Heart left ventricle (tissue), 16 donors: ENCODE data around the gene TNIK. TPM values are rescaled to one million over a fixed set of nuclear protein-coding genes. Genes with fewer than 3 reads are reported as not detected.

Experiments used
- ATAC-seq, 4 donors: fragments of 200-7000 bp; cut with Tn5 transposase; one replicate each; pipeline ENCODE4 v1.9.1; 2020 to 2022; ENCODE audit warnings: moderate library complexity in 4 of 4, mild to moderate bottlenecking in 3 of 4, moderate number of reproducible peaks in 1 of 4
- DNase-seq, 5 donors: peaks; one replicate each; pipeline ENCODE4 v3.0.0-alpha.2; 2020
- H3K27ac ChIP-seq, 12 donors: fragments of 200-600 bp; sonication (generic) in 4 of 12; one replicate each; pipeline versions ENCODE4 v1.5.0 to v1.8.0; 2016 to 2022; ENCODE audit warnings: mild to moderate bottlenecking in 2 of 12
- H3K27me3 ChIP-seq, 9 donors: fragments of 200-600 bp; sonication (generic) in 2 of 9; one replicate each; pipeline versions ENCODE4 v1.5.1 to v1.8.0; 2016 to 2022; ENCODE audit warnings: mild to moderate bottlenecking in 3 of 9
- H3K36me3 ChIP-seq, 9 donors: fragments of 200-600 bp; sonication (generic) in 2 of 9; one replicate each; pipeline versions ENCODE4 v1.5.0 to v1.8.0; 2018 to 2022; ENCODE audit warnings: mild to moderate bottlenecking in 2 of 9
- H3K4me1 ChIP-seq, 12 donors: fragments of 200-600 bp; sonication (generic) in 4 of 12; one replicate each; pipeline versions ENCODE4 v1.5.0 to v1.8.0; 2016 to 2022; ENCODE audit warnings: mild to moderate bottlenecking in 3 of 12
- H3K4me3 ChIP-seq, 12 donors: fragments of 200-600 bp; sonication (generic) in 4 of 12; one replicate each; pipeline versions ENCODE4 v1.5.0 to v1.8.0; 2017 to 2022; ENCODE audit warnings: mild to moderate bottlenecking in 9 of 12, moderate library complexity in 4 of 12
- H3K9me3 ChIP-seq, 12 donors: fragments of 200-600 bp; sonication (generic) in 4 of 12; one replicate each; pipeline versions ENCODE4 v1.5.0 to v1.8.0; 2016 to 2022; ENCODE audit warnings: mild to moderate bottlenecking in 1 of 12
- POLR2A ChIP-seq, 2 donors: fragments of 450-650 bp; IDR thresholded peaks; one replicate each; pipeline ENCODE4 v1.6.1; 2017; ENCODE audit warnings: antibody characterized with exemption in 2 of 2, mild to moderate bottlenecking in 2 of 2, moderate library complexity in 2 of 2
- WGBS, 4 donors: extraction: QIAGEN DNeasy Blood & Tissue Kit in 2 of 4; methylation state at CpG; one replicate each; pipeline versions ENCODE4 v1.1.5 to v1.1.7; 2013 to 2018; 5-methylcytosine and 5-hydroxymethylcytosine counted together
- intact Hi-C, 10 donors: fragments of 100-400 bp; cut with DNase I; formaldehyde crosslinking; loops; one replicate each; pipeline versions ENCODE4 v1.11.1 to v1.14.2; 2022
- polyA plus RNA-seq, 2 donors: library from polyadenylated mRNA; stranded (reverse); fragments of 200-250 nt; gene quantifications; one replicate each; pipeline ENCODE4 v1.2.3, GENCODE V29; 2013
- total RNA-seq, 9 donors: library from RNA; depleted of rRNA in 2 of 9; stranded (reverse); fragments of >200 nt in 2 of 9; fragmentation: NEBNext Ultra II Directional in 3 of 9; extraction: Animal tissue kit (Norgen Biotek cat#: 25700) in 3 of 9; gene quantifications; one replicate each; pipeline versions ENCODE4 v1.1.0 to v1.2.4, GENCODE V29; 2016 to 2023
- TF ChIP-seq, protein P1 (sequence below), 12 donors: fragments of 200-600 bp; sonication (generic) in 4 of 12; IDR thresholded peaks; one replicate each; pipeline versions ENCODE4 v1.5.0 to v1.8.0; 2018 to 2022; ENCODE audit warnings: antibody characterized with exemption in 12 of 12, mild to moderate bottlenecking in 5 of 12
- donor health status: ischemic (EF 13 %, LVEDD 7.1; RV severe dilation, severe dysfunction).
- donor health status: healthy with polysubstance abuse.
- donor health status: DM: no; HTN: yes; CAD: no.
- donor health status: DM: no; HTN: no; CAD: no.
- donor health status: ischemic (EF 25% LVEDD 6.9; RV normal size, moderate dysfunction).
- donor health status: ischemic (EF 25% LVEDD 5.7; RV mildly dilated, moderate dysfunction).
- donor health status: healthy.
- donor health status: DM: yes; HTN: yes; CAD: no.
- donor health status: ischemic (EF 35%, LVEDD 5.7; RV mildly dilated, moderate dysfunction).
- donor health status: nonischemic (EF 11% LVEDD 7.7; RV severe dilation, severe dysfunction).
- donor health status: DM: yes; HTN: yes; CAD: no.
- donor health status: PGD.
- donor health status: ischemic (EF 29% LVEDD 5.4; RV normal size, mild dysfunction).
- donor health status: nonischemic (EF 23%, LVEDD 6.1; RV moderate dilation, normal function).

TNIK gene
- total and polyA plus RNA-seq, 11 donors, result 12.3 to 51.6 (median 32.4) TPM

DNA sequence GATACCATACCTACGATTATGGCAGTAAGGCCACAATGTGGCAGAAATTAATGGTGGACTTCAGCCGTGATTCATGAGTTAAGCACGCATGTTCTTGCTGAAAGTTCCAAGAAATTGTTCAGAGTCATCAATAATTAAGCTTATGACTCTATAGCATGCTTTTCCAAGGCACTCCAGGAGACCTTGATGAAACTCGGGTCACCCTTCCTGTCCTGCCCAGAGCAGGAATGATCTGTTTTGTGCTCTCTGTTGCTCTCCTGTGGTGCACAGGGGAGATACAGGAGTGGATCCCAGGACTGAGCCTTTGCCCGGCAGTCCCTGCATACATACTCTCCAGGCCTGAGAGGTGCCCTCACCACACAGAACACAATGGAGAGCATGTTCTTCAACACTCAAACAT lies 292.1 kb downstream of the TNIK start:
- Histone ChIP-seq H3K9me3 (peaks cover 0 to 7% (median 3%) of the 10 kb centered on the region in 12 donors), H3K27me3 (no peaks in the 10 kb centered on the region), H3K27ac (no peak overlapping the region), H3K4me3 (no peak overlapping the region), H3K4me1 (no peaks in the 10 kb centered on the region), H3K36me3 (peaks cover 0 to 31% (median 7%) of the 10 kb centered on the region in 9 donors)
- 62 to 72% (median 66%) methylated on average over 5 of the region's 5 CpGs for WGBS, 4 donors
- intact Hi-C loops, result loop anchor here in 4 of 10 donors (10.0 kb wide), 4 partner anchors 297 to 623 kb away; partner anchors contain the start of gene TNIK (in 1 of the 4)
- ATAC-seq (peak; percentile 53 to 89 (median 86)), DNase-seq (no peak)
- TF ChIP-seq POLR2A (IDR thresholded peaks at IDR 0.05), result no peak
- TF ChIP-seq, protein P1, sequence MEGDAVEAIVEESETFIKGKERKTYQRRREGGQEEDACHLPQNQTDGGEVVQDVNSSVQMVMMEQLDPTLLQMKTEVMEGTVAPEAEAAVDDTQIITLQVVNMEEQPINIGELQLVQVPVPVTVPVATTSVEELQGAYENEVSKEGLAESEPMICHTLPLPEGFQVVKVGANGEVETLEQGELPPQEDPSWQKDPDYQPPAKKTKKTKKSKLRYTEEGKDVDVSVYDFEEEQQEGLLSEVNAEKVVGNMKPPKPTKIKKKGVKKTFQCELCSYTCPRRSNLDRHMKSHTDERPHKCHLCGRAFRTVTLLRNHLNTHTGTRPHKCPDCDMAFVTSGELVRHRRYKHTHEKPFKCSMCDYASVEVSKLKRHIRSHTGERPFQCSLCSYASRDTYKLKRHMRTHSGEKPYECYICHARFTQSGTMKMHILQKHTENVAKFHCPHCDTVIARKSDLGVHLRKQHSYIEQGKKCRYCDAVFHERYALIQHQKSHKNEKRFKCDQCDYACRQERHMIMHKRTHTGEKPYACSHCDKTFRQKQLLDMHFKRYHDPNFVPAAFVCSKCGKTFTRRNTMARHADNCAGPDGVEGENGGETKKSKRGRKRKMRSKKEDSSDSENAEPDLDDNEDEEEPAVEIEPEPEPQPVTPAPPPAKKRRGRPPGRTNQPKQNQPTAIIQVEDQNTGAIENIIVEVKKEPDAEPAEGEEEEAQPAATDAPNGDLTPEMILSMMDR (IDR thresholded peaks at IDR 0.05), result peak in 9 of 12 donors; percentile 6 to 50 (median 25)

DNA sequence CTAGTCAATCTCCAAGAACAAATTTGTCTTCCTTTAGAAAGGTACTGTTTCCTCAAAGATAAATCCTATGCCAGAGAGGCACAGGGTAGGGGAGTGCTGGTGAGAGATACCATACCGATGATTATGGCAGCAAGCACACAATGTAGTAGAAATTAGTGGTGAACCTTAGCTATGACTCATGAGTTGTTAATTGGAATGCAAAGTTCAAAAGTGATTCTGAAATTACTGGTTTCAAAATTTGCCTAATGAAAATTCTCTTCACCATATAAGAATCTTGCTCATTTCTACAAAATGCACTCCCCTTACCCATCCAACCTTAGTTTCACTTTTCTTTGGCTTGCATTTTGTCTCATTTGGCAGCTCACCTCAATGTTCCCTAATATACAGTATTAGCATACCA lies 294.2 kb downstream of the TNIK start:
- Histone ChIP-seq H3K27ac (no peak overlapping the region), H3K4me1 (no peaks in the 10 kb centered on the region), H3K4me3 (no peak overlapping the region), H3K27me3 (no peaks in the 10 kb centered on the region), H3K36me3 (peaks cover 0 to 40% (median 7%) of the 10 kb centered on the region in 9 donors), H3K9me3 (peaks cover 0 to 14% (median 9%) of the 10 kb centered on the region in 12 donors)
- WGBS, 4 donors, result 78 to 100% (median 88%) methylated on average over 1 of the region's 1 CpG
- TF ChIP-seq, protein P1 (IDR thresholded peaks at IDR 0.05), result no peak
- no peak for TF ChIP-seq POLR2A (IDR thresholded peaks at IDR 0.05)
- intact Hi-C loops, result loop anchor here in 4 of 10 donors (10.0 kb wide), 4 partner anchors 299 to 621 kb away; partner anchors contain the start of gene TNIK (in 1 of the 4)
- ATAC-seq, result no peak
- no peak for DNase-seq

DNA sequence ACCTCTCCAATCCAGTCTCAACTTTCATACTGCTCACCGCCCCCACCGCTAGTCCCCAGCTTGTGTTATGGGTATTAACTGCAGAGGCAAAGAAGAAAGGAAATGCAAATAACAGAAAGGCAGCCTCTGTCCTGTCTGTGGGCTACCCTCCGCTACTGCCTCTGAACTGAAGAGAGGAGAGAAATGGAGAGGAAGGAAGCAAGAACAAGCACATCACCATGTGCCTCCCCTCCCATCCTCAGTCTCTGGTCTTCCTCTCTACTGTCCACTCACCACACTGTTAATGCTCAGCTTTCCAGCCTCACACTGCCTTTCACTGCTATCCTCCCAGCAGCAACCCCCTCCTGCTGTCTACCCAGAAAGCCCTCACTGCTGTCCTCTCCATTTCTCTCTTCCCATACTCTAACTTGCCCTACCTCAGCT lies 294.7 kb downstream of the TNIK start:
- ATAC-seq (no peak), DNase-seq (no peak)
- TF ChIP-seq, protein P1 (IDR thresholded peaks at IDR 0.05), result no peak
- TF ChIP-seq POLR2A (IDR thresholded peaks at IDR 0.05), result no peak
- Histone ChIP-seq H3K9me3 (peaks cover 0 to 14% (median 9%) of the 10 kb centered on the region in 12 donors), H3K36me3 (peaks cover 0 to 43% (median 7%) of the 10 kb centered on the region in 9 donors), H3K27ac (no peak overlapping the region), H3K4me3 (no peak overlapping the region), H3K4me1 (no peaks in the 10 kb centered on the region), H3K27me3 (no peaks in the 10 kb centered on the region)
- intact Hi-C loops, result loop anchor here in 4 of 10 donors (10.0 kb wide), 4 partner anchors 299 to 621 kb away; partner anchors contain the start of gene TNIK (in 1 of the 4)
- WGBS, 4 donors, result 86 to 91% (median 89%) methylated on average over 3 of the region's 3 CpGs

DNA sequence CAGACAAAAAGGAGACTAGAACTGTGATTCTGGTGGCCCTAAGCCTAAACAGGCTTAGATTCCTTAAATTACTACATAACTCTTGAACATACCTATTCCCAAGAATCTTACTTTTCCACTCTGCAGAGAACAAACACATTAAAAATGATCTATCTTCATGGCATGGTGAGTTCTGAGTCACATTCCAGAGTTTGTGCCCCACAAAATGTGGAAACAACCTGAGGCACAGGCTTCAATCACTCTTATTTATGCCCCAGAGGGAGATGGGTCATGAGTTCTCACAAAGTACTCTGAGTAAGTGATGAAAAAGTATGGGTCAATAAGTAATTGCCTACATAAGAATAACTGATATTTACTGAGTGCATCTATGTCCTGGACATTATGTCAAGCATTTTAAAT lies 296.1 kb downstream of the TNIK start:
- no peak for TF ChIP-seq POLR2A (IDR thresholded peaks at IDR 0.05)
- TF ChIP-seq, protein P1 (IDR thresholded peaks at IDR 0.05), result no peak
- Histone ChIP-seq H3K9me3 (peaks cover 0 to 14% (median 9%) of the 10 kb centered on the region in 12 donors), H3K27ac (no peak overlapping the region), H3K36me3 (peaks cover 0 to 58% (median 9%) of the 10 kb centered on the region in 9 donors), H3K4me3 (no peak overlapping the region), H3K4me1 (no peaks in the 10 kb centered on the region), H3K27me3 (no peaks in the 10 kb centered on the region)
- no peak for DNase-seq
- intact Hi-C loops, result loop anchor here in 4 of 10 donors (10.0 kb wide), 4 partner anchors 301 to 619 kb away; partner anchors contain the start of gene TNIK (in 1 of the 4)
- no peak for ATAC-seq
